ENCODE measurements around the gene COX6B1.

The COX6B1 gene

DNA sequence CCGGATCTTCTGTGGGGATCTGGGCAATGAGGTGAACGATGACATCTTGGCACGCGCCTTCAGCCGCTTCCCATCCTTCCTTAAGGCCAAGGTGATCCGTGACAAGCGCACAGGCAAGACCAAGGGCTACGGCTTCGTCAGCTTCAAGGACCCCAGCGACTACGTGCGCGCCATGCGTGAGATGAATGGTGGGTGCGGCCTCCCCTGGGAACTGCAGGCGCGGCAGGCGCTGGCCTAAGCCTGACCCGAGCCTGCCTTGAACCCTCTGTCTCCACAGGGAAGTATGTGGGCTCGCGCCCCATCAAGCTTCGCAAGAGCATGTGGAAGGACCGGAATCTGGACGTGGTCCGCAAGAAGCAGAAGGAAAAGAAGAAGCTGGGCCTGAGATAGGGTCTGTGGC lies 11.0 kb upstream of the COX6B1 start:
- H3K27ac ChIP-seq (ENCODE audit: low read length), result no peak overlapping the region
- peaks cover 39% of the 10 kb centered on the region for H3K36me3 ChIP-seq (ENCODE audit: control insufficient read depth, low read depth, low read length)
- no peaks in the 10 kb centered on the region for H3K27me3 ChIP-seq (ENCODE audit: control insufficient read depth, insufficient read depth, low read length)
- H3K4me1 ChIP-seq (ENCODE audit: control insufficient read depth, low read depth, low read length), result peaks cover 15% of the 10 kb centered on the region
- H3K9ac ChIP-seq (ENCODE audit: low read length), result no peak overlapping the region
- no peak overlapping the region for H3K4me3 ChIP-seq (ENCODE audit: low read length)
- no peaks in the 10 kb centered on the region for H3K9me3 ChIP-seq (ENCODE audit: control insufficient read depth, low read depth, low read length)

DNA sequence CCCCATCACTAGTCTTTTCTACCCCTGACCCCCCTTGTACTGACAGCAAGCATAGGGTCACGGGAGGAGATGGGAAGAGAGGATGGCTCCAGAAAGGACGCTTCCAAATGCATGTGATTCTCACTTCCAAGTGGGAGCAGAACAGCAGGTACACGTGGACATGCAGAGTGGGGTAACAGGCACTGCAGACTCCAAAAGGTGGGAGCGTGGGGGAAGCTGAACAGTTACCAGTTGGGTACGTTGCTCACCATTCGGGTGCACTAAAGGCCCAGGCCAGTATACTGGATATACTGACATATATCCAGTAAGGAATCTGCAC lies 8.8 kb upstream of the COX6B1 start:
- H3K4me3 ChIP-seq (ENCODE audit: low read length), result no peak overlapping the region
- no peak overlapping the region for H3K9ac ChIP-seq (ENCODE audit: low read length)
- peaks cover 16% of the 10 kb centered on the region for H3K4me1 ChIP-seq (ENCODE audit: control insufficient read depth, low read depth, low read length)

DNA sequence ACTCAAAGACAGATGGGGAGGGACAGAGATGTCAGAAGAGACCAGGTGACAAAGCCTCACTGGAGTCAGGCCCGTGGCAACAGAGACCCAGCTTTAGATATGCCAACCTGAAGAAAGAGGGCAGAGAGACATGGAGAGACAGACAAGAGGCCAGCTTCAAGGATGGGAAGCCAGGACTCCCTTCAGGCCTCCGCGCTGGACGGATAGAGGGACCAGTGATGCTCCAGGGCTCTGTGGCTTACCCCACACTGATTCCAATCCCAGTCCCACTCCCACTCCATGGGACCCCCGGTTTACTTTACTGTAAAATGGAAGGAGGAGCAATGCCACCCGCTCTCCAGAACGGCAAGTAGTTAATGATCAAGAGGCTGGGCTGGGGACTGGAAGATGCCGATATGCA lies 8.3 kb upstream of the COX6B1 start:
- H3K27ac ChIP-seq (ENCODE audit: low read length), result no peak overlapping the region
- peaks cover 20% of the 10 kb centered on the region for H3K36me3 ChIP-seq (ENCODE audit: control insufficient read depth, low read depth, low read length)
- peaks cover 16% of the 10 kb centered on the region for H3K4me1 ChIP-seq (ENCODE audit: control insufficient read depth, low read depth, low read length)
- peaks cover 4% of the 10 kb centered on the region for H3K27me3 ChIP-seq (ENCODE audit: control insufficient read depth, insufficient read depth, low read length)
- H3K4me3 ChIP-seq (ENCODE audit: low read length), result no peak overlapping the region
- no peak overlapping the region for H3K9ac ChIP-seq (ENCODE audit: low read length)
- H3K9me3 ChIP-seq (ENCODE audit: control insufficient read depth, low read depth, low read length), result no peaks in the 10 kb centered on the region

More for the DNA sequence above, 8.8 kb upstream of the COX6B1 start:
- Histone ChIP-seq H3K27me3 (ENCODE audit: control insufficient read depth, insufficient read depth, low read length) (peaks cover 4% of the 10 kb centered on the region), H3K36me3 (ENCODE audit: control insufficient read depth, low read depth, low read length) (peaks cover 21% of the 10 kb centered on the region), H3K27ac (ENCODE audit: low read length) (no peak overlapping the region), H3K9me3 (ENCODE audit: control insufficient read depth, low read depth, low read length) (no peaks in the 10 kb centered on the region)

DNA sequence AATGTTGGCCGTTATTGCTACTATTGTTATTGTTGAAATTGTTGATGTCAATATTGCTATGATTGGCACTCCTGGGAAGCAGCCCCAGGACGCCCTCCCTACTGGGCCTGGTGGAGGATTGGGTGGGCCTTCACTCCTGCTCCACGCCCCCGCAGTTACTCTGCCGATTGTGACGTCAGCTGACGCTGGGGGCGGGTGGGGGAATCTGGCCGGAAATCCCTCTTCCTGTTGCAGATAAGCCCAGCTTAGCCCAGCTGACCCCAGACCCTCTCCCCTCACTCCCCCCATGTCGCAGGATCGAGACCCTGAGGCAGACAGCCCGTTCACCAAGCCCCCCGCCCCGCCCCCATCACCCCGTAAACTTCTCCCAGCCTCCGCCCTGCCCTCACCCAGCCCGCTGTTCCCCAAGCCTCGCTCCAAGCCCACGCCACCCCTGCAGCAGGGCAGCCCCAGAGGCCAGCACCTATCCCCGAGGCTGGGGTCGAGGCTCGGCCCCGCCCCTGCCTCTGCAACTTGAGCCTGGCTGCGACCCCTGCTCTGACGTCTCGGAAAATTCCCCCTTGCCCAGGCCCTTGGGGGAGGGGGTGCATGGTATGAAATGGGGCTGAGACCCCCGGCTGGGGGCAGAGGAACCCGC lies 6.5 kb upstream of the COX6B1 start, which contains the start of gene ETV2:
Gene ETV2, plus strand, starts transcription at position 231 of the 637 bp plus-strand sequence. CDS start 716 bp downstream, outside the sequence.
- Histone ChIP-seq H3K27ac (ENCODE audit: low read length) (no peak within 1 kb of the TSS), H3K36me3 (ENCODE audit: control insufficient read depth, low read depth, low read length) (peaks cover 15% of the 10 kb centered on the region), H3K9ac (ENCODE audit: low read length) (no peak within 1 kb of the TSS), H3K27me3 (ENCODE audit: control insufficient read depth, insufficient read depth, low read length) (peaks cover 16% of the 10 kb centered on the region), H3K9me3 (ENCODE audit: control insufficient read depth, low read depth, low read length) (no peaks in the 10 kb centered on the region), H3K4me3 (ENCODE audit: low read length) (peak within 1 kb of the TSS; percentile 28), H3K4me1 (ENCODE audit: control insufficient read depth, low read depth, low read length) (peaks cover 16% of the 10 kb centered on the region)

DNA sequence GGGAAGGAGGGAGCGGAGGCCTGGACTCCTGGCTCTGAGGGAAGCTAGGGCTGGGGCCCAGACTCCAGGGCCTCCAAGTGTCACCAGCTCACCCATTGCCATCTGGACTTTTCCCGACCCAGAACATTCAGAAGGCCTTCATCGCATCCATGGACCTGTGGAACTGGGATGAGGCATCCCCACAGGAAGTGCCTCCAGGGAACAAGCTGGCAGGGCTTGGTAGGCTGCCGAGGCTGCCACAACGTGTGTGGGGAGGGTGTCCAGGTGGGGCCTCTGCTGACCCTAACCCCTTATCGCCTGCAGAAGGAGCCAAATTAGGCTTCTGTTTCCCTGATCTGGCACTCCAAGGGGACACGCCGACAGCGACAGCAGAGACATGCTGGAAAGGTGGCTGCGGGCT lies 5.8 kb upstream of the COX6B1 start:
- no peak overlapping the region for H3K9ac ChIP-seq (ENCODE audit: low read length)
- no peak overlapping the region for H3K27ac ChIP-seq (ENCODE audit: low read length)
- H3K4me1 ChIP-seq (ENCODE audit: control insufficient read depth, low read depth, low read length), result peaks cover 16% of the 10 kb centered on the region

DNA sequence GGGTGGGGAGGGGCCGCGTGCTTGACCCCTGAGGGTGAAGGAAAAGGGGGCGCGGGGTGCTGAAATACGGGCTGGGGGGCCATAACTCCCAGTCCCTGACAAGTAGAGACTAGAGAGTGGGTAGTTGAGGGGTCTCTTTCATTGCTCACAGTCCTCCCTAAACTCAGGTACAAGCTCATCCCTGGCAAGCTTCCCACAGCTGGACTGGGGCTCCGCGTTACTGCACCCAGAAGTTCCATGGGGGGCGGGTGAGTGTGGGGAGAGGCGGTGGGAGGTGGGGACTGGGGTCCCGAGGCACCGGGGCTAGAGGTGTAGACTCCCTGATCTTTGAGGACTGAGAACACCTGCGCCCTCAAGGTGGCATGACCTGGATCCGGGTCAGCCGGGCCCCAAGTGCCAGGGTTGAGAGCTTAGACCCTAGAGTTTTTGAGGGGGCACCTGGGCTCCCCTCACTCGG lies 5.3 kb upstream of the COX6B1 start:
- H3K4me1 ChIP-seq (ENCODE audit: control insufficient read depth, low read depth, low read length), result peaks cover 16% of the 10 kb centered on the region
- peaks cover 17% of the 10 kb centered on the region for H3K27me3 ChIP-seq (ENCODE audit: control insufficient read depth, insufficient read depth, low read length)
- H3K27ac ChIP-seq (ENCODE audit: low read length), result no peak overlapping the region
- H3K9ac ChIP-seq (ENCODE audit: low read length), result peak overlapping the region; percentile 47
- no peaks in the 10 kb centered on the region for H3K9me3 ChIP-seq (ENCODE audit: control insufficient read depth, low read depth, low read length)
- H3K4me3 ChIP-seq (ENCODE audit: low read length), result peak overlapping the region; percentile 49
- peaks cover 3% of the 10 kb centered on the region for H3K36me3 ChIP-seq (ENCODE audit: control insufficient read depth, low read depth, low read length)

More for the DNA sequence above, 5.8 kb upstream of the COX6B1 start:
- no peaks in the 10 kb centered on the region for H3K9me3 ChIP-seq (ENCODE audit: control insufficient read depth, low read depth, low read length)
- H3K36me3 ChIP-seq (ENCODE audit: control insufficient read depth, low read depth, low read length), result peaks cover 8% of the 10 kb centered on the region
- peaks cover 17% of the 10 kb centered on the region for H3K27me3 ChIP-seq (ENCODE audit: control insufficient read depth, insufficient read depth, low read length)
- no peak overlapping the region for H3K4me3 ChIP-seq (ENCODE audit: low read length)

DNA sequence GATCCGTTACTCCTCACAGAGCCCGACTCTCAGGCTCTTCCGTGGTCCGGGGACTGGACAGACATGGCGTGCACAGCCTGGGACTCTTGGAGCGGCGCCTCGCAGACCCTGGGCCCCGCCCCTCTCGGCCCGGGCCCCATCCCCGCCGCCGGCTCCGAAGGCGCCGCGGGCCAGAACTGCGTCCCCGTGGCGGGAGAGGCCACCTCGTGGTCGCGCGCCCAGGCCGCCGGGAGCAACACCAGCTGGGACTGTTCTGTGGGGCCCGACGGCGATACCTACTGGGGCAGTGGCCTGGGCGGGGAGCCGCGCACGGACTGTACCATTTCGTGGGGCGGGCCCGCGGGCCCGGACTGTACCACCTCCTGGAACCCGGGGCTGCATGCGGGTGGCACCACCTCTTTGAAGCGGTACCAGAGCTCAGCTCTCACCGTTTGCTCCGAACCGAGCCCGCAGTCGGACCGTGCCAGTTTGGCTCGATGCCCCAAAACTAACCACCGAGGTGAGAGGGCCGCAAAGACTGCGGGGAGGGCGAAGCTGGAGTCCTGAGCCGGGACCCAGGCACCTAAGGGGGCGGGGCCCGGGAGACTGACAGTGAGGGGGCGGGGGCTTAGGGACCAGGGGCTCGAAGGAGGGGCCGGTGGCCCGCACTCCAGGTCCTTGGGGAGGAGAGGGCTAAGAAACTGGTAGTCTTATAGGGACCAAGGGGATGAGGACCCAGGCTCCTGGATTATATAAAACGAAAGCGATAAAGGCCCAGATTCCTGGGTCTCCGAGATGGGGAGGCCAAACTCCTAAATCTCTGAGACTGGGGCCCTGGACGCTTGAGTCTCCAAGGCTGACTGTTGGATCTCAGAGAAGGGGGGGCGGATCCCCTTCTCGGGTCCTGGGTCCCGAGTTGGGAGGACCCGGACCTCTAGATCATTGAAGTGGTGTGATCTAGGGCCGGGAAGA lies 4.6 kb upstream of the COX6B1 start:
- no peaks in the 10 kb centered on the region for H3K9me3 ChIP-seq (ENCODE audit: control insufficient read depth, low read depth, low read length)
- peaks cover 17% of the 10 kb centered on the region for H3K27me3 ChIP-seq (ENCODE audit: control insufficient read depth, insufficient read depth, low read length)
- H3K27ac ChIP-seq (ENCODE audit: low read length), result no peak overlapping the region
- peak overlapping the region; percentile 49 for H3K4me3 ChIP-seq (ENCODE audit: low read length)
- H3K9ac ChIP-seq (ENCODE audit: low read length), result peak overlapping the region; percentile 47
- peaks cover 16% of the 10 kb centered on the region for H3K4me1 ChIP-seq (ENCODE audit: control insufficient read depth, low read depth, low read length)
- H3K36me3 ChIP-seq (ENCODE audit: control insufficient read depth, low read depth, low read length), result no peaks in the 10 kb centered on the region

DNA sequence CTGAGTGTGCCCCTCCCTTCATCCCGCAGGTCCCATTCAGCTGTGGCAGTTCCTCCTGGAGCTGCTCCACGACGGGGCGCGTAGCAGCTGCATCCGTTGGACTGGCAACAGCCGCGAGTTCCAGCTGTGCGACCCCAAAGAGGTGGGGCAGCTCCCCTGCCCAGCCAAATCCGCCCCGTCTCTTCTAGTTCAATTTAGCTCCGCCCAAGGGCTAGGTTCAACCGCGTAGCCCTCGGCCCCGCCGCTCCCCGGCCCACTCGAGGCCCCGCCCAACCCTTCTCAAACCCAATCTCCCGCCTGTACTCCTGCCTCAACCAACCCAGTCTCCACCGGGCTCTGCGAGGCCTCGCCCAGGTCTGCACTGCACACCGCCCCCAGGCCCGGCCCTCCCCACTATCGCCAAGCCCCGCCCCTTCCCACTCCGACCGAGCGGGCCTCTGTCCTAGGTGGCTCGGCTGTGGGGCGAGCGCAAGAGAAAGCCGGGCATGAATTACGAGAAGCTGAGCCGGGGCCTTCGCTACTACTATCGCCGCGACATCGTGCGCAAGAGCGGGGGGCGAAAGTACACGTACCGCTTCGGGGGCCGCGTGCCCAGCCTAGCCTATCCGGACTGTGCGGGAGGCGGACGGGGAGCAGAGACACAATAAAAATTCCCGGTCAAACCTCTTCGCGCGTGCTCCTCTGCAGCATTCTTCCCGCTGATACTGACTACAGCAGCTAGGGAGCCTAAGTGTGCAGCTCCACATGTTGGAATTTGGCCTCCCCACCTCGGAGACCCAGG lies 3.7 kb upstream of the COX6B1 start:
- H3K9ac ChIP-seq (ENCODE audit: low read length), result no peak overlapping the region
- H3K27ac ChIP-seq (ENCODE audit: low read length), result no peak overlapping the region
- peaks cover 10% of the 10 kb centered on the region for H3K4me1 ChIP-seq (ENCODE audit: control insufficient read depth, low read depth, low read length)
- peak overlapping the region; percentile 49 for H3K4me3 ChIP-seq (ENCODE audit: low read length)
- no peaks in the 10 kb centered on the region for H3K9me3 ChIP-seq (ENCODE audit: control insufficient read depth, low read depth, low read length)
- no peaks in the 10 kb centered on the region for H3K36me3 ChIP-seq (ENCODE audit: control insufficient read depth, low read depth, low read length)
- peaks cover 17% of the 10 kb centered on the region for H3K27me3 ChIP-seq (ENCODE audit: control insufficient read depth, insufficient read depth, low read length)

DNA sequence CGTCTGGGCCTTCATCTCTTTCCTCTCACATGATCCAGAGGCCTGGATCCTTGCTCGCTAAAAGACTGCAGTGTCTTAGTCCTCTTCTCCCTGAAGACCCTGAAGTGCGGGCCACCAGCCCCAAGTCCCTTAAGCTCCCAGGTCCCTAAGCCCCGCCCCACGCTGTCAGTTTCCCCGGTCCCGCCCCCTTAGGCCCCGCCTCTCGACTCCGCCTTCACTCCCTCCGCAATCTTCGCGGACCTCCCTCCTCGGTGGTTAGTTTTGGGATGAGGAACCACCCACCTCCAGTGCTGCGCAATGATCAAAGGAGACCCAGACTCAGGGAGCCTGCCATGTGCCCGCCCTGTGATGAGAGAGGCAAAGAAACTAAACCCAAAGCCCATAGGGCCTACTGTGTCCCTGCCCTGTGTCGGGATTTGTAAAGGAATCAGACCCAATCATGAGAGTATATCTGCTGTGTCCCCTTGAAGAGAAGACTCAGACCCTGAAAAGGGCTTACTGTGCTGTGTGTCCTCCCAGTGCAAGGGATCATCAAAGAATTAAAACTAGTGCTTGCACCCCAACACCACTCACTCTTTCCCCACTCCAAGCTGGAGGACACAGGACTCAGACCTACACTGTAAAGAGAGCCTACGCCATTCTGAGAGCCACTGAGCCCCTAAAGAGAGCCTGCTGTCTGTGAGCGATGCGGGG lies 3.0 kb upstream of the COX6B1 start:
- H3K4me3 ChIP-seq (ENCODE audit: low read length), result peak overlapping the region; percentile 49
- no peak overlapping the region for H3K9ac ChIP-seq (ENCODE audit: low read length)
- no peak overlapping the region for H3K27ac ChIP-seq (ENCODE audit: low read length)

DNA sequence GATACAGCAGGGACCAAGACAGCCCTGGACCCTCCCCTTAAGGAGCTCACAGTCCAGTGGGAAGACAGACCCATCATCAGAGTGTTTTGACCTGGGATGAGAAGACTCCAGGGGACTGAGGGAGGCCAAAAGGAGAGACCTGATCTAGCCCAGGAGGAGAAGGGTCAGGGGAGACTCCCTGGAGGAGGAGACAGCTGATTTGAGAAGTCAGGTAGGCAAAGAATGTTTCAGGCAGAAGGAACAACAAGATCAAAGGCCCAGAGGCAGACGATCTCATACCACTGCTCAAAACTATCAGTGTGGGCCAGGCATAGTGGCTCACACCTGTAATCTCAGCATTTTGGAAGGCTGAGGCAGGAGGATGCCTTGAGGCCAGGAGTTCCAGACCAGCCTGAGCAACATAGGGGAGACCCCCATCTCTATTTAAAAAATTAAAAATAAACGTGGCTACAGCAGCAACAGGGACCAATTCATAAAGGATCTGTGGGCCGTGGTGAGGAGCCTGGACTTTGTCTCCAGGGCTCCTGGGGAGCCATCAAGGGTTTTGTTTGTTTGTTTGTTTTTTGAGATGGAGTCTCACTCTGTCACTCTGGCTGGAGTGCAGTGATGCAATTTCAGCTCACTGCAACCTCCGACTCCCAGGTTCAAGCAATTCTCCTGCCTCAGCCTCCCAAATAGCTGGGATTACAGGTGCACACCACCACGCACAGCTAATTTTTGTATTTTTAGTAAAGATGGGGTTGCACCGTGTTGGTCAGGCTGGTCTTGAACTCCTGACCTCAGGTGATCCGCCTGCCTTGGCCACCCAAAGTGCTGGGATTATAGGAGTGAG lies 2.2 kb upstream of the COX6B1 start:
- no peak overlapping the region for H3K9ac ChIP-seq (ENCODE audit: low read length)
- no peaks in the 10 kb centered on the region for H3K9me3 ChIP-seq (ENCODE audit: control insufficient read depth, low read depth, low read length)
- H3K27ac ChIP-seq (ENCODE audit: low read length), result no peak overlapping the region
- no peak overlapping the region for H3K4me3 ChIP-seq (ENCODE audit: low read length)
- H3K4me1 ChIP-seq (ENCODE audit: control insufficient read depth, low read depth, low read length), result peaks cover 10% of the 10 kb centered on the region
- H3K27me3 ChIP-seq (ENCODE audit: control insufficient read depth, insufficient read depth, low read length), result peaks cover 17% of the 10 kb centered on the region
- peaks cover 1% of the 10 kb centered on the region for H3K36me3 ChIP-seq (ENCODE audit: control insufficient read depth, low read depth, low read length)

More for the DNA sequence above, 3.0 kb upstream of the COX6B1 start:
- Histone ChIP-seq H3K9me3 (ENCODE audit: control insufficient read depth, low read depth, low read length) (no peaks in the 10 kb centered on the region), H3K4me1 (ENCODE audit: control insufficient read depth, low read depth, low read length) (peaks cover 10% of the 10 kb centered on the region), H3K27me3 (ENCODE audit: control insufficient read depth, insufficient read depth, low read length) (peaks cover 17% of the 10 kb centered on the region), H3K36me3 (ENCODE audit: control insufficient read depth, low read depth, low read length) (no peaks in the 10 kb centered on the region)

Measured in iPS-18a (cell line).